Omental fat pad (tissue), 4 donors: ENCODE data around the gene DENND1A. TPM values are rescaled to one million over a fixed set of nuclear protein-coding genes. Genes with fewer than 3 reads are reported as not detected.

Source experiments
- ATAC-seq: fragments of 150-250 bp; one replicate; pipeline ENCODE4 v1.9.1; 2016; ENCODE audit warnings: mild to moderate bottlenecking, moderate library complexity; ENCODE audit not compliant: low FRiP score
- DNase-seq: peaks from one replicate; pipeline ENCODE4 v3.0.0-alpha.2; 2019; ENCODE audit warnings: low spot score
- CTCF ChIP-seq, 3 donors: fragments of 450-650 bp; IDR thresholded peaks; one replicate each; pipeline ENCODE4 v1.5.1; 2016 to 2017; ENCODE audit warnings: antibody characterized with exemption in 3 of 3, mild to moderate bottlenecking in 3 of 3, moderate library complexity in 2 of 3
- total RNA-seq, 4 donors: library from RNA; depleted of rRNA; stranded (reverse); fragments of >200 nt; gene quantifications; one replicate each; pipeline ENCODE4 v1.1.0, GENCODE V29; 2016

Gene DENND1A
- total RNA-seq, 4 donors from 2014 or later: 15.2 to 22.8 (median 20.7) TPM

DNA sequence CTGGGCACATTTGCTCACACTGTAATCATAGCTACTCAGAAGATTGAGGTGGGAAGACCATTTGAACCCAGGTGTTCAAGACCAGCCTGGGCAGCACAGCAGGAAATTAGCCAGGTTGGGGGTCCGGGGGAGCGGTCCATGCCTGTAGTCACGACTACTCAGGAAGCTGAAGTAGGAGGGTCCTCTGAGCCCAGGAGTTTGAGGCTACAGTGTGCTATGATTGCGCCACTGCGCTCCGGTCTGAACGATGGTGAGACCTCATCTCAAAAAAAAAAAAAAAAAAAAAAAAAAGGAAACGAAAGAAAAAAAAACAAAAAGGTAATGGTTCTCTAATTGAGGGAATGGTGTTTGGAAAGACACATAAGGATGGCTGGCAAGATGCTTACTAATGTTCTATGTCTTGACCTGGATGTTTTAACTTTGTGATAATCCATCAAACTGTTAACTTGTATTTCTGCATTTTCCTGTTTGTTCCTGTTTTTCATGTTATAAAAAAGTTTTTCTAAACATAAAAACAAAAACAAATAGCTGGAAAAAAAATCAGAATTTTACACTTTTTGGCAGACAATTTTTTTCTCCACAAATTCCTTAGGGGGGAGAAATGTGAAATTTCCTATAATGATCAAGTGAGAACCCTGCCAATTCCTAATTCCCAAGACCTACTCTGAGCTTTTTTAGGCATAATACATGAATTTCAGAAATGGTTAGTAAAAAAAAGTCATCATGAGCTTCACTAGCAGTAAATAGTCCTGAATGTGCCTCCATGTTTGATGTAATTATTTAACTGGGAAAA, 96.9 kb downstream of the DENND1A start:
- DNase-seq (no peak), ATAC-seq (no peak)
- TF ChIP-seq CTCF (IDR thresholded peaks at IDR 0.05): no peak

- no peak for DNase-seq
- no peak for TF ChIP-seq CTCF (IDR thresholded peaks at IDR 0.05)
- no peak for ATAC-seq
These were observed 97.8 kb downstream of the DENND1A start for GRCh38 chr9:123832176-123832575.

DNA sequence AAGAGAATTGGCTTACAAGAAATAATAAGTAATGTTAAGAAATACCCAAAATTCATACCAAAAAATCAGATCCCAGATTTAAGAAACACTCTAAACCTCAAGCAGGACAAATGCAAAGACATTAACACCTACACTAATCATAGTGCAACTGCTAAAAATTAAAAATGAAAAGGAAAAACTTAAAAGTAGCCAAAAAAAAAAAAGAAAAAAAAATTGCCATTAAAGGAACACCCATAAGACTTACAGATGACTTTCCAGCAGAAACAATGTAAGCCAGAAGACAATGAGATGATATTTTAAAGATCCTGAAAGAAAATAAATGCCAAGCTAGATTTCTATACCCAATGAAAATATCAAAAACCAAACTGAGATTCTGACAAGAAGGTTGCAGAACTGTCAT, 101.5 kb downstream of the DENND1A start:
- no peak for TF ChIP-seq CTCF (IDR thresholded peaks at IDR 0.05)
- DNase-seq (no peak), ATAC-seq (no peak)

GRCh38 chr9:123825342-123826060, 104.4 kb downstream of the DENND1A start:
- no peak for ATAC-seq
- DNase-seq: no peak
- TF ChIP-seq CTCF (IDR thresholded peaks at IDR 0.05): no peak

GRCh38 chr9:123823194-123823947, 106.6 kb downstream of the DENND1A start:
- DNase-seq (no peak), ATAC-seq (no peak)
- no peak for TF ChIP-seq CTCF (IDR thresholded peaks at IDR 0.05)

DNA sequence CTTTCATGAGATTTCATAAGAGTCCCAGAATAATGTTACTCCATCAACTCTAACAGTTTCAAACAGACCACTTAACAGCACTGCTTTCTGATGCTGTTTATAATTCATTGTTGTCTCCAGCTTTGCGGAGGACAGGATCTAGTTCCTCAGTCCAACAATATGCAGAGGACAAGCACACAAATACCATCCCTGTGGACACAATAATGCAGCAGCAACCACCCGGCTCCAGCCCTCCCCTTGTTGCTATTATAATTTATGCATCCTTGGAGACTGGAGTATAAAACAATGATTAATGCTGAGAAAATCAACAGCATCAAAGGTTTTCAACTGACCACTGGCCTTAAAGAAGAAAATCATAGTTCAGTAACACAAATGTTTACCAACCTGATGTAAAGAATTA, 108.3 kb downstream of the DENND1A start:
- no peak for DNase-seq
- no peak for TF ChIP-seq CTCF (IDR thresholded peaks at IDR 0.05)
- ATAC-seq: no peak
